ENCODE data around the gene TMEM242. TPM values are rescaled to one million over a fixed set of nuclear protein-coding genes. Genes with fewer than 3 reads are reported as not detected.

The TMEM242 gene
- total and polyA plus RNA-seq, 2 of the 8 experiments (the other 6 are each of a cell fraction or from before 2014, with no cell fraction given) = 2.4 to 9.0 TPM

GRCh38 chr6:157276731-157277130, 46.6 kb downstream of the TMEM242 start:
- Histone ChIP-seq H3K23ac (ENCODE audit: insufficient read length) (no peak overlapping the region), H4K8ac (ENCODE audit: extremely low read depth, insufficient read depth, low read length) (no peak overlapping the region), H3K4ac (replicated peaks; ENCODE audit: insufficient read length, low read depth, low read length) (no peak overlapping the region), H3K23me2 (ENCODE audit: low read depth, low read length) (peaks cover 4% of the 10 kb centered on the region; the same call in 1 of the 2 replicates), H3K9ac (replicated peaks in 1 of 4; ENCODE audit: extremely low read depth in 1 of 4, low read depth in 3 of 4, low read length in 3 of 4) (no peak overlapping the region), H2BK120ac (replicated peaks; ENCODE audit: low read depth, low read length) (no peak overlapping the region), H3K4me1 (replicated peaks in 1 of 4; ENCODE audit: control insufficient read depth in 3 of 4, insufficient read depth in 4 of 4, low read length in 3 of 4) (peaks cover 2 to 11% (median 7%) of the 10 kb centered on the region in 4 experiments), H3K9me3 (ENCODE audit: insufficient read depth in 2 of 2, low read depth in 1 of 2, low read length in 1 of 2) (no peaks in the 10 kb centered on the region), H4K20me1 (replicated peaks in 1 of 2; ENCODE audit: control insufficient read depth in 1 of 2, insufficient read depth in 2 of 2, low read length in 2 of 2) (no peaks in the 10 kb centered on the region), H3K79me1 (ENCODE audit: low read depth, low read length) (no peaks in the 10 kb centered on the region; the same call in 1 of the 2 replicates), H3K79me2 (ENCODE audit: control insufficient read depth in 1 of 2, insufficient read depth in 2 of 2, low read length in 2 of 2) (no peaks in the 10 kb centered on the region), H3K4me3 (ENCODE audit: extremely low read depth in 1 of 4, insufficient read depth in 2 of 4, low read depth in 3 of 4, low read length in 4 of 4) (no peak overlapping the region), H2BK12ac (ENCODE audit: low read depth, low read length) (no peak overlapping the region), H2AFZ (ENCODE audit: low read length) (no peak overlapping the region), H2BK15ac (ENCODE audit: low read length) (no peak overlapping the region), H3K4me2 (ENCODE audit: insufficient read depth in 1 of 2, low read depth in 2 of 2, low read length in 2 of 2) (no peak overlapping the region), H3K27ac (ENCODE audit: low read depth, low read length) (no peak overlapping the region), H3K36me3 (ENCODE audit: control insufficient read depth in 2 of 4, insufficient read depth in 4 of 4, low read length in 3 of 4) (no peaks in the 10 kb centered on the region), H2BK5ac (ENCODE audit: low read depth, low read length) (no peak overlapping the region), H3K27me3 (replicated peaks in 1 of 4; ENCODE audit: control insufficient read depth in 3 of 4, extremely low read depth in 1 of 4, insufficient read depth in 3 of 4, low read length in 3 of 4) (peaks cover 0 to 15% (median 8%) of the 10 kb centered on the region in 4 experiments; a peak in 4 of 7 replicates), H3K14ac (ENCODE audit: insufficient read length) (no peak overlapping the region), H3K18ac (ENCODE audit: extremely low read depth, low read length) (no peak overlapping the region), H4K91ac (replicated peaks; ENCODE audit: insufficient read length, low read length) (no peak overlapping the region), H3K56ac (replicated peaks; ENCODE audit: insufficient read length, low read depth, low read length) (no peak overlapping the region), H2BK20ac (ENCODE audit: low read length) (no peak overlapping the region), H2AK5ac (ENCODE audit: low read depth, low read length) (no peak overlapping the region), H4K5ac (ENCODE audit: insufficient read length, low read depth, low read length) (no peak overlapping the region)
- FAIRE-seq (no peak), DNase-seq (ENCODE audit: low read depth in 1 of 2, low spot score in 2 of 2) (no peak)
- CTCF ChIA-PET (ENCODE audit: partially characterized antibody) = interaction anchor here (1.3 to 2.3 kb wide), 4 partner anchors 9 to 92 kb away, joined by 3 to 8 read pairs (median 4); no protein-coding TSS in a partner anchor
- no peak for TF ChIP-seq NANOG (IDR thresholded peaks at IDR 0.05; ENCODE audit: insufficient read depth, low read depth, low read length, poor library complexity, severe bottlenecking)
- no peak for TF ChIP-seq GABPA (IDR thresholded peaks at IDR 0.05; ENCODE audit: borderline replicate concordance, insufficient read depth, low read length)
- no peak for TF ChIP-seq RAD21 (IDR thresholded peaks at IDR 0.05 in 1 of 2, conservative IDR thresholded peaks at IDR 0.05 in 1 of 2; ENCODE audit: low read depth in 2 of 2, low read length in 2 of 2)
- TF ChIP-seq CEBPB (IDR thresholded peaks at IDR 0.05; ENCODE audit: low read depth, low read length) = no peak
- TF ChIP-seq BRCA1 (IDR thresholded peaks at IDR 0.05; ENCODE audit: low read depth, low read length) = no peak
- TF ChIP-seq TBP (IDR thresholded peaks at IDR 0.05; ENCODE audit: low read depth, low read length) = no peak
- no peak for TF ChIP-seq RFX5 (IDR thresholded peaks at IDR 0.05; ENCODE audit: borderline replicate concordance, low read depth, low read length)
- no peak for TF ChIP-seq KDM4A (IDR thresholded peaks at IDR 0.05; ENCODE audit: low read depth, low read length, severe bottlenecking)
- no peak for TF ChIP-seq ATF3 (IDR thresholded peaks at IDR 0.05; ENCODE audit: insufficient read depth, low read depth, low read length)
- no peak for TF ChIP-seq YY1 (IDR thresholded peaks at IDR 0.05; ENCODE audit: low read depth, low read length)
- TF ChIP-seq TEAD4 (IDR thresholded peaks at IDR 0.05; ENCODE audit: low read depth, low read length) = no peak
- POLR2A ChIA-PET (ENCODE audit: partially characterized antibody) = interaction anchor here (1.3 to 1.9 kb wide), 2 partner anchors 9 to 187 kb away, joined by 3 to 6 read pairs; no protein-coding TSS in a partner anchor
- WGBS, 2 experiments (ENCODE audit: extremely low coverage in 1 of 2, insufficient coverage in 1 of 2, insufficient read length in 1 of 2, insufficient replicate concordance in 2 of 2, low coverage in 1 of 2, low lambda C conversion rate in 2 of 2, missing lambda C conversion rate in 1 of 2) = 88% methylated on average over 9 of the region's 9 CpGs; no CpG with 5 or more reads in 1 of the 2 experiments

All from H1 (cell line).